NT2/D1 (cell line): ENCODE measurements around the gene ACAP2.

Experiments
- DNase-seq: peaks from one replicate; pipeline ENCODE4 v3.0.0-alpha.2; 2011; ENCODE audit warnings: low read depth, low spot score
- H3K27me3 ChIP-seq: 2 replicates; pipeline ENCODE4 v1.6.0; 2011; ENCODE audit warnings: mild to moderate bottlenecking; ENCODE audit not compliant: insufficient read length, insufficient read depth
- H3K36me3 ChIP-seq: 2 replicates; pipeline ENCODE4 v1.6.1; 2011; ENCODE audit warnings: mild to moderate bottlenecking, low read length, mixed read lengths; ENCODE audit not compliant: insufficient read depth, insufficient read length
- H3K4me1 ChIP-seq: 2 replicates; pipeline ENCODE4 v1.5.1; 2011; ENCODE audit not compliant: insufficient read depth, insufficient read length
- H3K4me3 ChIP-seq: 2 replicates; pipeline ENCODE4 v1.5.1; 2011; ENCODE audit warnings: low read depth; ENCODE audit not compliant: insufficient read length
- H3K9ac ChIP-seq: 2 replicates; pipeline ENCODE4 v1.6.0; 2011; ENCODE audit warnings: low read depth; ENCODE audit not compliant: insufficient read length
- H3K9me3 ChIP-seq: 2 replicates; pipeline ENCODE4 v1.5.1; 2011; ENCODE audit warnings: mild to moderate bottlenecking, low read length; ENCODE audit not compliant: insufficient read depth
- SUZ12 ChIP-seq: IDR thresholded peaks from 2 replicates; pipeline ENCODE4 v1.6.1; 2011; ENCODE audit not compliant: insufficient read length, insufficient read depth; ENCODE audit errors: extremely low read depth
- YY1 ChIP-seq: IDR thresholded peaks from 2 replicates; pipeline ENCODE4 v1.6.1; 2011; ENCODE audit not compliant: insufficient read length, insufficient read depth
- ZNF274 ChIP-seq: IDR thresholded peaks from 2 replicates; pipeline ENCODE4 v1.6.1; 2011; ENCODE audit warnings: mild to moderate bottlenecking, low read depth, low read length

Gene ACAP2

DNA sequence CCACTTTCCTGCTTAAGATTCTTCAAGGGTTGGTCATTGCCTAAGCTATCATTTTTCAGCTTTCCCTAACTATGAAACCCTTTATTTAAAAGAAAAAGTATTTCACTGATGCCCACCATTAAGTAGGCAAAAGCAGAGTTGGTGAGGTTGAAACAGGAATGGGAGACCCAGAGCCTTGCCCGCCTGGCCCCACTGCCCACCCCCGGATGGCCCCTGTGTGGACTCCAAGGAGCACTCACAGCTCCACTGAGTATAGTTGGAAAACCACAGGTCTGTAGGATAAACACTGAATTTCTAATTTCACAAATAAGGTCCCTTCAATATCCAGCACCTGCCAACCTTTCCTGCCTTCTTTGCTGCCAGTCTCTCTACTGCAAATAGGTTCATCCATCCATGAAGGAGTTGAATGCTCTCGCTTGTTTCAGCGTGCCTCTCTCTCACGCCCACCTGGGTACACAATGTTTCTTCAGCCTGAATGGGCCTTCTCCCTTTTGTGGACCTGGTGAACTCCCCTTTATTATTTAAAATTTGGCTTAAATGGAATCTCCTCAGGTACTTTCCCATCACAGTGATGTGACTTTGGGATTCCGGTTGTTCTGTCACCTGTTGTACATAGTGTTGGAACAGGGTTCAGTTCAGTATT lies 8.7 kb upstream of the ACAP2 start:
- Histone ChIP-seq H3K4me3 (no peak overlapping the region), H3K4me1 (no peaks in the 10 kb centered on the region), H3K9me3 (no peaks in the 10 kb centered on the region), H3K36me3 (no peaks in the 10 kb centered on the region), H3K27me3 (no peaks in the 10 kb centered on the region), H3K9ac (no peak overlapping the region)
- TF ChIP-seq YY1 (no peak), SUZ12 (no peak), ZNF274 (no peak)
- no peak for DNase-seq

DNA sequence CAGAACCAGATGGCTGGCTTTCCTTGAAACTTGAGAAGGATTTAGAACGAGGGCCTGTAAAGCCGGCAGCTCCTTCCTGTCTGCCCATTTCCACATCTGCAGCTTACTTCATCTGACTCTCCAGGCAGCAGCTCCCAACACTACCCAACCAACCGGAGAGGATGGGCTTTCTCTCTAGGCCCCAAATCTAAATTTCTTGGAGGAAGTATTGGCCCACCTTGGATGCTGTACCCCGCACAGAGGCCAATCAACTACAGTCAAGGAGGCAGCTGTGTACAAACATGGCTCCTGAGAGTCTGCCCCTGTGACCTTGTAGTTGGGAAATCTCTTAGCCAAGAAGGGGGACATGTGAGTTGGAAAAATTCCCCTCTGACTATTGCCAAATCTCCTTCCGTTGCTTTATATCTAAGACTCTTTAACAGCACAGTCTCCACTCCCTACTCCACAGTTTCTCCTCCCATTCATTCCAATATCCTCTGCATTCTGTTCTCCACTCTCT lies 8.0 kb upstream of the ACAP2 start:
- TF ChIP-seq SUZ12 = no peak
- no peak for DNase-seq
- Histone ChIP-seq H3K27me3 (no peaks in the 10 kb centered on the region), H3K4me1 (no peaks in the 10 kb centered on the region), H3K9me3 (no peaks in the 10 kb centered on the region), H3K36me3 (no peaks in the 10 kb centered on the region), H3K9ac (no peak overlapping the region), H3K4me3 (no peak overlapping the region)

DNA sequence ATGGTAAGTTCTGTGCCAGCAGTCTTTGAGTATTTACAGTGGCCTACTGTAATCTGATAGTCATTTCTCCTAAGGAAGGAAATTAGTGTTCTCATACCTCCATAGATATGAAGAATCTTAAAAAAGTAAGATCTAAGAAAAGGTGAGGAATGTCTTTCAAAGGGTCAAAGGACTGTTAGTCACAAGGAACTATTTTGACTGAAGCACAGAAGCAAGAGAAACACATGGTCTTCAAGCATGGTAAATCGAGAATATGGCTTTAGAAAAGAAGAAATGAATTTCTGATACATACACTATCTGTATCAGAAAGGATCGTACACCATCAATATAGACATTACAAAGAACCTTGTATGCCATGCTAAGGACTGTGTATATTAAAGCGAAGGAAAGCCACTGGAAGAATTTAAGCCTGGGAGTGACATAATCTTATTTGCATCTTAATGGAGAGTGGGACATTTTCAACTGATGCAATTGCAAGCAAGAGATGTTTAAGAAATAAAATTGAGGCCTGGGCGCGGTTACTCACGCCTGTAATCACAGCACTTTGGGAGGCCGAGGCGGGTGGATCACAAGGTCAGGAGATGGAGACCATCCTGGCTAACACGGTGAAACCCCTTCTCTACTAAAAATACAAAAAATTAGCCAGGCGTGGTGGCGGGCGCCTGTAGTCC lies 5.5 kb upstream of the ACAP2 start:
- no peak for DNase-seq

DNA sequence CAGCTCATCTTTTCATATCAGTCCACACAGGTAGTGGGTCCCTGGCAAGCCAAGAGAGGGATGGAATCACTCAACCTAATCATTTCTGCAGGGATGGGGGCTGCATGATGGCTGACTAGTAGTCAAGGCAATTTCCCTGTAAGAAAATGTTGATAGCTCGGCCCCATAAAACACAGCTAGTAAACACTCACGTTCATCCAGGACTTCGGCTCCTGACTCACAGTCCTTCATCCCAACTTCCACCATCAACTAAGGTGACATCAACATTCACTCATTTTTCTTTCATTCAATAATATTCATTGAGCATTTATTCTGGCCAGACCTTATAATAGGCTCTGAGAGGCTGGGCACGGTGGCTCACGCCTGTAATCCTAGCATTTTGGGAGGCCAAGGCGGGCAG lies 4.4 kb upstream of the ACAP2 start:
- no peak overlapping the region for H3K9ac ChIP-seq
- no peaks in the 10 kb centered on the region for H3K36me3 ChIP-seq
- no peak overlapping the region for H3K4me3 ChIP-seq
- DNase-seq = no peak
- no peaks in the 10 kb centered on the region for H3K9me3 ChIP-seq
- peaks cover 2% of the 10 kb centered on the region for H3K4me1 ChIP-seq
- TF ChIP-seq YY1 = no peak
- no peaks in the 10 kb centered on the region for H3K27me3 ChIP-seq

More for the DNA sequence above, 5.5 kb upstream of the ACAP2 start:
- no peak overlapping the region for H3K9ac ChIP-seq
- no peaks in the 10 kb centered on the region for H3K9me3 ChIP-seq
- peaks cover 2% of the 10 kb centered on the region for H3K4me1 ChIP-seq
- no peaks in the 10 kb centered on the region for H3K36me3 ChIP-seq
- TF ChIP-seq ZNF274 = no peak
- no peak for TF ChIP-seq YY1
- no peak for TF ChIP-seq SUZ12
- no peaks in the 10 kb centered on the region for H3K27me3 ChIP-seq
- no peak overlapping the region for H3K4me3 ChIP-seq

DNA sequence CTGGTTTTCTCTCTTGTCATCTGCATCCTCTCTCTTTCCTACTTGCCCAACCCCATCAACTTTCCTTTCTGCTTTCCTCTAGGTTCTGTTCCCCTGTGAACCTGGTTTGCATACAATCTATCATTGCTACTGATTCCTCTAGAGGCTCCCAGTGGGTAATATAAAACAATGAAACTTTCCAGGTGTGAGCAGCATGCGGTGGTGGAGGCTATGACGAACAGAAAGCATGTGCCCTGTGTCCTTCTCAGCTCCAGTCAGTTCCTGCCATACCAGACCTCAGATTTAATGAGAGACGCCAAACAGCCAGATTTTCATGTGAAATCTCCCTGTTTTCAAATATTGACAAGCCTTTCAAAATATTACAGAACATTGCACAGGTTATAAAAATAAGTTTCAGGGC lies 3.5 kb upstream of the ACAP2 start:
- Histone ChIP-seq H3K36me3 (no peaks in the 10 kb centered on the region), H3K9ac (no peak overlapping the region), H3K9me3 (no peaks in the 10 kb centered on the region), H3K4me3 (no peak overlapping the region), H3K4me1 (peaks cover 2% of the 10 kb centered on the region), H3K27me3 (no peaks in the 10 kb centered on the region)
- DNase-seq = no peak
- TF ChIP-seq SUZ12 (no peak), YY1 (no peak), ZNF274 (no peak)

DNA sequence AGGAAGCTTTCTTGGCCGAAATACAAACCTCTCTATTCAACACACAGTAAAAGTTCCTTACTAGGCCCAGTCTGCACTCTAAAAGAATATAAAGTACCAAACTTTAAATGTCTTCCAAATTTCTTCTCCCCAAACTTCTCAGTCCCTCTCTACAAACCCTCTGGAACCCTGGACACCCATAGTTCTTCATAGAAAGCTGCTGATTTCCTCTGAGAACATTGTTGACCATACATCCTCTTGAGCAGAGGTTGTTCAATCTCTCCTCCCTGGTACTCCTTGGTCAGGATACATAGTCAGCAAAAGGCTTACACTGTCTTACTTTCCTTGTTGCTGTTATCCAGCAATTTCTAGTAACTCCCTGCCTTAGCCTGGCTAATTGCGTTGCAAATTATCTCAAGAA lies 3.1 kb upstream of the ACAP2 start:
- H3K9me3 ChIP-seq = no peaks in the 10 kb centered on the region
- no peaks in the 10 kb centered on the region for H3K27me3 ChIP-seq
- TF ChIP-seq YY1 = no peak
- H3K9ac ChIP-seq = no peak overlapping the region
- no peak for DNase-seq
- no peak overlapping the region for H3K4me3 ChIP-seq
- no peaks in the 10 kb centered on the region for H3K36me3 ChIP-seq
- peaks cover 2% of the 10 kb centered on the region for H3K4me1 ChIP-seq

DNA sequence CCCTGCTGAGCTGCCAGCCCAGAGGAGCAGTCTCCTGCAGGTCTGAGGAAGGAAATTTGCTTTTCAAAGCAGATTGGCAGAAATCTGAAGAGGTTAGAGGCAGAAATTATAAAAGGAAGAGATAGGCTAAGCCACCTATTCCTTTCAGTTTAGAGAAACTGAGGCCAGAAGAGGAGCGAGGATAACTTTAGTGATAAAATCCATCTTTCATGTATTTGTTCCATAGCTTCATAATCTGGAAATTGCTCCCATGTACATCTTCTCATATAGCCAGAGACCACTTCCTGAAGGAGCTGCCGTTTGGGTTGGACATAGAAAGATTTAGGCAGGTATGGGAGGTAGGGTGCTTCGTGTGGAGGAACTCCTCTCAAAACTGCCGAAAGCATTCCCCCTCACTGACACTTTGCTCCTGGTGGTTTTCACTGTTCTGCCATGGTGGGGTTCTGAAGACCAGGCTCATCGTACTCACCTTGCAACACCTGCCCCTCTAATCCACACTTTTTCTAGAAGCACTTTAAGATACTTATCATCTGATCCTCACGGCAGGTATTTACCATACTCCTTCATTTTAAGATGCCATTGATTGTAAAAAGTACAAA lies 670 bp upstream of the ACAP2 start:
- Histone ChIP-seq H3K27me3 (no peaks in the 10 kb centered on the region), H3K9me3 (no peaks in the 10 kb centered on the region), H3K9ac (peak overlapping the region; percentile 61), H3K36me3 (no peaks in the 10 kb centered on the region), H3K4me3 (peak overlapping the region; percentile 15), H3K4me1 (peaks cover 2% of the 10 kb centered on the region)
- no peak for TF ChIP-seq ZNF274
- TF ChIP-seq YY1 = no peak
- TF ChIP-seq SUZ12 = no peak
- DNase-seq = no peak
